Tibial nerve (tissue), 4 donors: ENCODE measurements around the gene POLR1B. TPM values are rescaled to one million over a fixed set of nuclear protein-coding genes. Genes with fewer than 3 reads are reported as not detected.
"Not testable (repeated sequence)": the region's sequence is repeated elsewhere in the genome, so short reads cannot be mapped to it uniquely, and the experiment has no call there.

Experiments used
- DNase-seq, 2 donors: peaks; one replicate each; pipeline ENCODE4 v3.0.0-alpha.2; 2019; ENCODE audit warnings: low spot score in 2 of 2
- H3K27ac ChIP-seq, 4 donors: fragments of 200-600 bp; sonication (generic) in 3 of 4; one replicate each; pipeline ENCODE4 v1.5.1; 2017 to 2019; ENCODE audit warnings: mild to moderate bottlenecking in 1 of 4
- H3K27me3 ChIP-seq, 2 donors: fragments of 200-600 bp; sonication (generic) in 1 of 2; one replicate each; pipeline versions ENCODE4 v1.5.1 to v1.6.0; 2017 to 2019
- H3K36me3 ChIP-seq, 3 donors: fragments of 200-600 bp; sonication (generic); one replicate each; pipeline ENCODE4 v1.5.1; 2018 to 2019
- H3K4me1 ChIP-seq, 4 donors: fragments of 200-600 bp; sonication (generic) in 3 of 4; one replicate each; pipeline ENCODE4 v1.5.1; 2017 to 2019
- H3K4me3 ChIP-seq, 4 donors: fragments of 200-600 bp; sonication (generic) in 3 of 4; one replicate each; pipeline ENCODE4 v1.5.1; 2017 to 2019; ENCODE audit warnings: mild to moderate bottlenecking in 1 of 4, moderate library complexity in 1 of 4
- H3K9me3 ChIP-seq, 4 donors: fragments of 200-600 bp; sonication (generic) in 3 of 4; one replicate each; pipeline ENCODE4 v1.5.1; 2017 to 2019
- EP300 ChIP-seq, 2 donors: sonication (generic); formaldehyde crosslinking; IDR thresholded peaks; one replicate each; pipeline ENCODE4 v1.6.1; 2017; ENCODE audit warnings: antibody characterized with exemption in 2 of 2, mild to moderate bottlenecking in 1 of 2
- POLR2A ChIP-seq, 2 donors: fragments of 450-650 bp; IDR thresholded peaks; one replicate each; pipeline ENCODE4 v1.6.1; 2017; ENCODE audit warnings: antibody characterized with exemption in 2 of 2, mild to moderate bottlenecking in 2 of 2, moderate library complexity in 2 of 2
- WGBS, 2 donors: methylation state at CpG; one replicate each; pipeline ENCODE4 v1.1.5; 2018; 5-methylcytosine and 5-hydroxymethylcytosine counted together
- total RNA-seq, 4 donors: library from RNA; depleted of rRNA; stranded (reverse); fragments of >200 nt; gene quantifications; one replicate each; pipeline ENCODE4 v1.1.0, GENCODE V29; 2016
- TF ChIP-seq, protein P1 (sequence below), 5 experiments: fragments of 200-600 bp in 3 of 5; fragments of 450-650 bp in 2 of 5; sonication (generic) in 3 of 5; IDR thresholded peaks; one replicate each; pipeline ENCODE4 v1.5.1; 2016 to 2019; ENCODE audit warnings: antibody characterized with exemption in 5 of 5, mild to moderate bottlenecking in 3 of 5, moderate library complexity in 2 of 5

The POLR1B gene, protein sequence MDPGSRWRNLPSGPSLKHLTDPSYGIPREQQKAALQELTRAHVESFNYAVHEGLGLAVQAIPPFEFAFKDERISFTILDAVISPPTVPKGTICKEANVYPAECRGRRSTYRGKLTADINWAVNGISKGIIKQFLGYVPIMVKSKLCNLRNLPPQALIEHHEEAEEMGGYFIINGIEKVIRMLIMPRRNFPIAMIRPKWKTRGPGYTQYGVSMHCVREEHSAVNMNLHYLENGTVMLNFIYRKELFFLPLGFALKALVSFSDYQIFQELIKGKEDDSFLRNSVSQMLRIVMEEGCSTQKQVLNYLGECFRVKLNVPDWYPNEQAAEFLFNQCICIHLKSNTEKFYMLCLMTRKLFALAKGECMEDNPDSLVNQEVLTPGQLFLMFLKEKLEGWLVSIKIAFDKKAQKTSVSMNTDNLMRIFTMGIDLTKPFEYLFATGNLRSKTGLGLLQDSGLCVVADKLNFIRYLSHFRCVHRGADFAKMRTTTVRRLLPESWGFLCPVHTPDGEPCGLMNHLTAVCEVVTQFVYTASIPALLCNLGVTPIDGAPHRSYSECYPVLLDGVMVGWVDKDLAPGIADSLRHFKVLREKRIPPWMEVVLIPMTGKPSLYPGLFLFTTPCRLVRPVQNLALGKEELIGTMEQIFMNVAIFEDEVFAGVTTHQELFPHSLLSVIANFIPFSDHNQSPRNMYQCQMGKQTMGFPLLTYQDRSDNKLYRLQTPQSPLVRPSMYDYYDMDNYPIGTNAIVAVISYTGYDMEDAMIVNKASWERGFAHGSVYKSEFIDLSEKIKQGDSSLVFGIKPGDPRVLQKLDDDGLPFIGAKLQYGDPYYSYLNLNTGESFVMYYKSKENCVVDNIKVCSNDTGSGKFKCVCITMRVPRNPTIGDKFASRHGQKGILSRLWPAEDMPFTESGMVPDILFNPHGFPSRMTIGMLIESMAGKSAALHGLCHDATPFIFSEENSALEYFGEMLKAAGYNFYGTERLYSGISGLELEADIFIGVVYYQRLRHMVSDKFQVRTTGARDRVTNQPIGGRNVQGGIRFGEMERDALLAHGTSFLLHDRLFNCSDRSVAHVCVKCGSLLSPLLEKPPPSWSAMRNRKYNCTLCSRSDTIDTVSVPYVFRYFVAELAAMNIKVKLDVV
- 10 to 100 TPM; 10.3 to 14.9 (median 12.1) TPM for total RNA-seq

DNA sequence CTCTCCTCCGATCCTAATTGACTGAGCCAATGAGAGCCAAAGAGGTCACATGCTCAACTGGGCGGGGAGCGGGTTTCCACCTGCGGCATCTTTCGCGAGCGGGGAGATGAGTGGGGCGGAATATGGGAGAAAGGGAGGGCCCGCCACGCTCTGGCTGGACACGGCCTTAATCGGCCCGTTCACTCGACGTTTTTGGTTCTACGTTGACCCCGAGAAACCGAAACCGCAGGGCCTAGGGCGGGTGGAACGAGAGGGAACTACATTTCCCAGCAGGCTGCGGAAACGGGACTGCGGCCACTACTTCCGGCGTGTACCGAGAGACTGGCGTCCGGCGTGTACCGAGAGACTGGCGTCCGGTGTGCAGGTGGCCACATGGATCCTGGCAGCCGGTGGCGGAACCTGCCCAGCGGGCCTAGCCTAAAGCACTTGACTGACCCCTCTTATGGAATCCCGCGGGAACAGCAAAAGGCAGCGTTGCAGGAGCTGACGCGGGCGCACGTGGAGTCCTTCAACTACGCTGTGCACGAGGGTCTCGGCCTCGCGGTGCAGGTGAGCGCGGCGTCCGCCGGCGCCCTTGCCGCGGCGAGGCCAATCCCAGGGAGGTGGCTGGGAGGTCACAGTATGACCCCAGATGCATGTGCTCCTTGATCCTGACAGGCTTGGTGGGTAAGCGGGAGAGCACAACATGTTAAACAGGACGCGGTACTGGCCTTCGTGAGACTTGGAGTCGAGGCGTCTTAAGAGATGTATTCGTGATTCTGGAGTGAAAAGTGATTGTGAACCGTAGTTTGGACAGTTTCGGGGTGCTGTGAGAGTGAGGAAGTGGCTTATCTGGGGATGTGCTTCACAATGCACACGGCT lies at the start of gene POLR1B:
Gene POLR1B (plus strand): TSS at position 343 of the 861 bp plus-strand sequence. CDS start 30 bp downstream, at position 373.
- whole genome bisulfite sequencing, 2 donors, result 0% methylated on average over 45 to 62 of the region's 67 CpGs
- no peaks in the 10 kb centered on the region for H3K9me3 ChIP-seq

DNA sequence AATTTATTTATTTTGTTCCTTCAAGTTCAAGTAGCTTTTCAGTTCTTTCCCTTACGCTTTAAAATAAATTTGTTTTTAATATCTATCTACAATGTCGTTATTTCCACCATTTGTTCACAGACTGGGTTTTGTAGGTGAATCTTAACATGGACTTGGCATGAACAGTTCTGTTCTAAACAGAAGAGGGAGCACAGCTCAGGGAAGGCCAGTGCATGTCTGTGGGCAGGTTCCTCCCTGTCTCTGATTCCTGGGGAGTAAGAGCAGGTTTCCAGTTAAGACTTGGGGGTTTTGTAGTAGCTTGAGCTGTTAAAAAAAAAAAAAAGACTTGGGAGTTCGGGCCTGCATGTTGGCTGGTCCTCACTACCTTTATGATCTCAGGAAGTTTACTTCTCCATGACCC lies 49.2 kb upstream of the POLR1B start:
- no peak for TF ChIP-seq POLR2A (IDR thresholded peaks at IDR 0.05)
- no peak for TF ChIP-seq EP300 (IDR thresholded peaks at IDR 0.05)
- TF ChIP-seq, protein P1, sequence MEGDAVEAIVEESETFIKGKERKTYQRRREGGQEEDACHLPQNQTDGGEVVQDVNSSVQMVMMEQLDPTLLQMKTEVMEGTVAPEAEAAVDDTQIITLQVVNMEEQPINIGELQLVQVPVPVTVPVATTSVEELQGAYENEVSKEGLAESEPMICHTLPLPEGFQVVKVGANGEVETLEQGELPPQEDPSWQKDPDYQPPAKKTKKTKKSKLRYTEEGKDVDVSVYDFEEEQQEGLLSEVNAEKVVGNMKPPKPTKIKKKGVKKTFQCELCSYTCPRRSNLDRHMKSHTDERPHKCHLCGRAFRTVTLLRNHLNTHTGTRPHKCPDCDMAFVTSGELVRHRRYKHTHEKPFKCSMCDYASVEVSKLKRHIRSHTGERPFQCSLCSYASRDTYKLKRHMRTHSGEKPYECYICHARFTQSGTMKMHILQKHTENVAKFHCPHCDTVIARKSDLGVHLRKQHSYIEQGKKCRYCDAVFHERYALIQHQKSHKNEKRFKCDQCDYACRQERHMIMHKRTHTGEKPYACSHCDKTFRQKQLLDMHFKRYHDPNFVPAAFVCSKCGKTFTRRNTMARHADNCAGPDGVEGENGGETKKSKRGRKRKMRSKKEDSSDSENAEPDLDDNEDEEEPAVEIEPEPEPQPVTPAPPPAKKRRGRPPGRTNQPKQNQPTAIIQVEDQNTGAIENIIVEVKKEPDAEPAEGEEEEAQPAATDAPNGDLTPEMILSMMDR (IDR thresholded peaks at IDR 0.05), result no peak
- 79 to 87% methylated on average over 3 of the region's 3 CpGs for WGBS, 2 donors

More for the DNA sequence above, at the start of gene POLR1B:
- peak in 1 of 2 donors; percentile 30 for TF ChIP-seq POLR2A (IDR thresholded peaks at IDR 0.05)
- TF ChIP-seq, protein P1 (IDR thresholded peaks at IDR 0.05), result no peak
- TF ChIP-seq EP300 (IDR thresholded peaks at IDR 0.05), result peak in 1 of 2 donors; percentile 82
- H3K27me3 ChIP-seq, result no peaks in the 10 kb centered on the region
- H3K4me3 ChIP-seq, result peak within 1 kb of the TSS; percentile 59 to 82 (median 74)
- peak; percentile 46 to 72 for DNase-seq
- peak within 1 kb of the TSS; percentile 73 to 93 (median 92) for H3K27ac ChIP-seq
- H3K4me1 ChIP-seq, result peaks cover 0 to 19% (median 11%) of the 10 kb centered on the region in 4 donors
- peaks cover 0 to 8% (median 0%) of the 10 kb centered on the region in 3 donors for H3K36me3 ChIP-seq

DNA sequence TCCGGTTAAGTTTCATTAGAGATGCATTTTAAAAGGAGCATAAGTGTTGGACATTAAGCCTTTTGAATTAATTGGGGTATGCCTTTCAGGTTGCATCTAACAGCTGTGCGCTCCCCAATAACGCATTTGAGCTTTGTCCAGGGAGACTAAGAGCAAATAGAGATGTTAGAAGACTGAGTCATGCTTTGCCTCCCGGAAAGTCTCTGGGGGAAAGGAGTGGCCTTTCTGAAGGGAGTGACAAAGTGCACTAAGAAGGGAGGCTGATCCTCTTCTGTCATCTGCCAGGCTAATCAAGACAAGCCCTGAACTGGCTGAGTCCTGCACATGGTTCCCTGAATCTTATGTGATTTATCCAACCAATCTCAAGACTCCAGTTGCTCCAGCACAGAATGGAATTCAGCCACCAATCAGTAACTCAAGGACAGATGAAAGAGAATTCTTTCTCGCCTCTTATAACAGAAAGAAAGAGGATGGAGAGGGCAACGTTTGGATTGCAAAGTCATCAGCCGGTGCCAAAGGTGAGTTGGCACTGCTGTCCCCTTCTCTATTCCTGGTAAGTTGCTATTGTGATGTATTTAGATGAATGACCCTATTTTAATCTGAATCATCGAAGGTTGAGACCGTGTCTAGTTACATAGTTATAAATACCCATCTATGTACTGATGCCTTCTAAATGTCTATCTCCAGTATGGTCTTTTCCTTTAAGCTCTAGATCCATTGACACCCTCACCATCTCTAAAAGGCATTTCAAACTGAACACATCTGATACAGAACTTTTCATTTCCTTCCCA lies 48.2 kb upstream of the POLR1B start:
- DNase-seq, result no peak
- TF ChIP-seq POLR2A (IDR thresholded peaks at IDR 0.05), result no peak
- TF ChIP-seq EP300 (IDR thresholded peaks at IDR 0.05), result no peak
- TF ChIP-seq, protein P1 (IDR thresholded peaks at IDR 0.05), result no peak
- WGBS, 2 donors, result 64 to 66% methylated on average over 9 of the region's 9 CpGs

More for the DNA sequence above, 49.2 kb upstream of the POLR1B start:
- Histone ChIP-seq H3K9me3 (no peaks in the 10 kb centered on the region), H3K4me3 (no peak overlapping the region), H3K36me3 (peaks cover 0 to 43% (median 0%) of the 10 kb centered on the region in 3 donors), H3K27ac (peak overlapping the region in 1 of 4 donors; percentile 18), H3K27me3 (no peaks in the 10 kb centered on the region), H3K4me1 (peaks cover 0 to 9% (median 0%) of the 10 kb centered on the region in 4 donors)
- no peak for DNase-seq

DNA sequence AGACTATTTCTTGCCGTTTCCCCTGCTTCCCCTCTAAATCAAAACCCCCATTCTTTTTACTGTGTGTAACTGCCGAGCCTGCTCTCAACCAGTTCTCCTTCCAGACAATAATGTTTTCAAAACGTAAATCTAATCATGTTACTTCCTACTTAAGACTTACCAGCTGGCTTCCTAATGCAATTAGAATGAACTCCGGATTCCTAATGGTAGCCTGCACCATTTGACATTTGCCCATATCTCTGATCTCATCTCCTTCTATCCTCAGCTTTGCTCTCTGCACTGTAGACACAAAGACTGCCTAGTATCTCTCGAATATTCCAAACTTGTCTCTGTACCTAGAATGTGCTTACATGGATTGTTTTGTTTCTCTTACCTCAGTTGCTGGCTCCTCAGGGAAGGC lies 47.4 kb upstream of the POLR1B start:
- Histone ChIP-seq H3K36me3 (peaks cover 0 to 40% (median 0%) of the 10 kb centered on the region in 3 donors), H3K27me3 (no peaks in the 10 kb centered on the region), H3K9me3 (no peaks in the 10 kb centered on the region), H3K27ac (no peak overlapping the region), H3K4me1 (peaks cover 0 to 9% (median 0%) of the 10 kb centered on the region in 4 donors), H3K4me3 (no peak overlapping the region)
- DNase-seq, result no peak
- 57 to 67% methylated on average over 5 of the region's 5 CpGs for WGBS, 2 donors
- TF ChIP-seq POLR2A (IDR thresholded peaks at IDR 0.05), result no peak
- no peak for TF ChIP-seq EP300 (IDR thresholded peaks at IDR 0.05)
- TF ChIP-seq, protein P1 (IDR thresholded peaks at IDR 0.05), result no peak

More for the DNA sequence above, 48.2 kb upstream of the POLR1B start:
- peaks cover 0 to 42% (median 0%) of the 10 kb centered on the region in 3 donors for H3K36me3 ChIP-seq
- H3K9me3 ChIP-seq, result no peaks in the 10 kb centered on the region
- H3K4me3 ChIP-seq, result no peak overlapping the region
- H3K4me1 ChIP-seq, result peaks cover 0 to 9% (median 0%) of the 10 kb centered on the region in 4 donors
- no peak overlapping the region for H3K27ac ChIP-seq
- H3K27me3 ChIP-seq, result no peaks in the 10 kb centered on the region

DNA sequence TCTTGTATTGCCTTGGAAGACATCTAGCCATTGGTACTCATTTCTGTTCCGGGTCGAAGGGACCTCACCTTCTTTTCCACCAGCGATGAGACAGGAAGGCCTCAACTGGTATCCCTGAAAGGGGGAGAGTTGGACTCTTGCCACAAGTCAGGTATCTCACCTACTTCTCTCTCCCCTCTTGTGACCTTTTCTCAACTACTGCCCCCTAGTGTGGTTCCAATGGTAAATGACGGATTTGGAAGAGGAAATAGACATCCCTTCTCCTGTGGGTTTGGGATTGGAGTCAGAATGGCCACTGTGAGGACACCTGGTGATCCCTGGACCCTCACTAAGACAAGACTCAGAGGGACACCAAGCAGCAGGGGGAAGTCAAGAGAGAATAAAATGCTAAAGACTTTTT lies 46.4 kb upstream of the POLR1B start:
- H3K4me1 ChIP-seq, H3K27ac ChIP-seq, H3K27me3 ChIP-seq, DNase-seq, H3K4me3 ChIP-seq, H3K9me3 ChIP-seq: not testable (repeated sequence)
- 92 to 96% methylated on average over 4 of the region's 4 CpGs for WGBS, 2 donors
- H3K36me3 ChIP-seq, result peaks cover 0 to 34% (median 0%) of the 10 kb centered on the region in 3 donors
